NT2/D1 (cell line): Measurements from ENCODE around the gene ASAP3.

Source experiments
- SUZ12 ChIP-seq: IDR thresholded peaks from 2 replicates; pipeline ENCODE4 v1.6.1; 2011; ENCODE audit not compliant: insufficient read length, insufficient read depth; ENCODE audit errors: extremely low read depth
- YY1 ChIP-seq: IDR thresholded peaks from 2 replicates; pipeline ENCODE4 v1.6.1; 2011; ENCODE audit not compliant: insufficient read length, insufficient read depth

GRCh38 chr1:23492132-23492720 lies 8.2 kb upstream of the ASAP3 start:
- TF ChIP-seq YY1 = no peak
- TF ChIP-seq SUZ12 = no peak
